CD14-positive monocyte (primary cell): ENCODE measurements around the gene WNT7A. TPM values are rescaled to one million over a fixed set of nuclear protein-coding genes. Genes with fewer than 3 reads are reported as not detected.

Experiments used
- DNase-seq, 3 donors: peaks; one replicate each; pipeline ENCODE4 v3.0.0-alpha.2; 2011 to 2022
- H2AFZ ChIP-seq: 2 replicates; pipeline ENCODE4 v1.6.0; 2012; ENCODE audit warnings: mild to moderate bottlenecking, low read depth, low read length, inconsistent platforms; ENCODE audit not compliant: insufficient read depth, poor library complexity, severe bottlenecking
- H3K27ac ChIP-seq, 2 donors: 1 replicate in 1 of 2; 2 replicates in 1 of 2; pipeline ENCODE4 v1.5.1; 2012 to 2013; ENCODE audit warnings: low read length in 2 of 2, control low read depth in 1 of 2, inconsistent platforms in 1 of 2, low read depth in 1 of 2, mild to moderate bottlenecking in 1 of 2
- H3K27me3 ChIP-seq, 2 donors: one replicate each; pipeline versions ENCODE4 v1.6.0 to v1.6.1; 2011 to 2013; ENCODE audit warnings: low read length in 2 of 2; ENCODE audit not compliant: control insufficient read depth in 2 of 2, insufficient read depth in 2 of 2
- H3K36me3 ChIP-seq, 2 donors: replicated peaks in 1 of 2; 1 replicate in 1 of 2; 2 replicates in 1 of 2; pipeline versions ENCODE4 v1.5.1 to v1.6.1; 2012 to 2013; ENCODE audit warnings: low read length in 2 of 2, control low read depth in 1 of 2, inconsistent platforms in 1 of 2, mild to moderate bottlenecking in 1 of 2; ENCODE audit not compliant: insufficient read depth in 2 of 2, control insufficient read depth in 1 of 2
- H3K4me1 ChIP-seq, 2 donors: 1 replicate in 1 of 2; 2 replicates in 1 of 2; pipeline versions ENCODE4 v1.5.1 to v1.6.1; 2012 to 2013; ENCODE audit warnings: low read length in 2 of 2, control low read depth in 1 of 2, inconsistent platforms in 1 of 2, mild to moderate bottlenecking in 1 of 2, moderate library complexity in 1 of 2; ENCODE audit not compliant: insufficient read depth in 2 of 2, control insufficient read depth in 1 of 2
- H3K4me2 ChIP-seq: replicated peaks from 2 replicates; pipeline ENCODE3; 2012; ENCODE audit warnings: low read length, moderate library complexity, mild to moderate bottlenecking; ENCODE audit not compliant: poor library complexity, severe bottlenecking; ENCODE audit errors: extremely low read depth
- H3K4me3 ChIP-seq, 3 experiments: fragments of 200-600 bp in 1 of 3; sonication (generic) in 1 of 3; replicated peaks in 1 of 3; 1 replicate in 2 of 3; 2 replicates in 1 of 3; pipeline ENCODE4 v1.5.1; 2011 to 2013; ENCODE audit warnings: low read length in 3 of 3, mild to moderate bottlenecking in 3 of 3, control low read depth in 2 of 3, low read depth in 2 of 3, inconsistent platforms in 1 of 3, moderate library complexity in 1 of 3
- H3K79me2 ChIP-seq: 2 replicates; pipeline ENCODE4 v1.6.0; 2012; ENCODE audit warnings: mild to moderate bottlenecking, control low read depth, inconsistent platforms, low read length, moderate library complexity; ENCODE audit not compliant: insufficient read depth
- H3K9ac ChIP-seq: 2 replicates; pipeline ENCODE4 v1.6.0; 2017; ENCODE audit warnings: low read length, mild to moderate bottlenecking; ENCODE audit not compliant: insufficient read depth, poor library complexity, severe bottlenecking
- H3K9me3 ChIP-seq, 2 donors: replicated peaks in 1 of 2; 1 replicate in 1 of 2; 2 replicates in 1 of 2; pipeline versions ENCODE4 v1.5.1 to v1.6.1; 2012 to 2013; ENCODE audit warnings: low read length in 2 of 2, control low read depth in 1 of 2; ENCODE audit not compliant: control insufficient read depth in 1 of 2, insufficient read depth in 1 of 2
- H4K20me1 ChIP-seq: 2 replicates; pipeline ENCODE4 v1.6.0; 2012; ENCODE audit warnings: mild to moderate bottlenecking, low read length, control low read depth, moderate library complexity; ENCODE audit not compliant: insufficient read depth
- H3K27ac Mint-ChIP-seq, 7 donors: one replicate each; pipeline ENCODE4 v1.8.0; 2020; ENCODE audit warnings: mild to moderate bottlenecking in 7 of 7, mixed read lengths in 7 of 7, moderate library complexity in 6 of 7, inconsistent platforms in 2 of 7
- H3K27me3 Mint-ChIP-seq, 3 donors: one replicate each; pipeline ENCODE4 v1.8.0; 2021 to 2022; ENCODE audit warnings: low read depth in 3 of 3, mild to moderate bottlenecking in 3 of 3, mixed read lengths in 3 of 3, moderate library complexity in 3 of 3, inconsistent platforms in 1 of 3
- H3K36me3 Mint-ChIP-seq, 2 donors: one replicate each; pipeline ENCODE4 v1.8.0; 2020; ENCODE audit warnings: mixed read lengths in 2 of 2, inconsistent platforms in 1 of 2, mild to moderate bottlenecking in 1 of 2
- H3K4me1 Mint-ChIP-seq: one replicate; pipeline ENCODE4 v1.8.0; 2020; ENCODE audit warnings: mild to moderate bottlenecking, mixed read lengths
- H3K4me3 Mint-ChIP-seq, 2 donors: one replicate each; pipeline ENCODE4 v1.8.0; 2020; ENCODE audit warnings: mild to moderate bottlenecking in 2 of 2, mixed read lengths in 2 of 2, moderate library complexity in 1 of 2
- H3K9me3 Mint-ChIP-seq, 7 donors: one replicate each; pipeline ENCODE4 v1.8.0; 2020 to 2022; ENCODE audit warnings: mixed read lengths in 7 of 7, mild to moderate bottlenecking in 6 of 7, moderate library complexity in 6 of 7, inconsistent platforms in 2 of 7
- CTCF ChIP-seq: fragments of 200-600 bp; IDR thresholded peaks from one replicate; pipeline ENCODE4 v1.8.0; 2022; ENCODE audit warnings: antibody characterized with exemption, mild to moderate bottlenecking
- WGBS: methylation state at CpG from one replicate; pipeline ENCODE4 v1.1.5; 2013; ENCODE audit warnings: missing lambda C conversion rate; ENCODE audit not compliant: insufficient coverage; 5-methylcytosine and 5-hydroxymethylcytosine counted together
- intact Hi-C, 2 donors: fragments of 100-400 bp; cut with micrococcal nuclease; formaldehyde crosslinking; loops; one replicate each; pipeline versions ENCODE4 v1.15.0 to v1.15.1; 2023
- polyA plus RNA-seq, 3 donors: library from polyadenylated mRNA; depleted of rRNA in 1 of 3; unstranded in 2 of 3; stranded (reverse) in 1 of 3; fragments of 300-500 nt in 2 of 3; fragments of >200 nt in 1 of 3; fragmentation: Illumina TruSeq in 2 of 3; gene quantifications; 1 replicate in 2 of 3; 2 replicates in 1 of 3; pipeline ENCODE4 v1.2.3, GENCODE V29; 2012 to 2021

Gene WNT7A
- polyA plus RNA-seq, 3 donors: not detected

- Histone ChIP-seq H3K9ac (no peak overlapping the region), H3K36me3 (no peaks in the 10 kb centered on the region), H2AFZ (no peak overlapping the region), H4K20me1 (no peaks in the 10 kb centered on the region), H3K27ac (no peak overlapping the region), H3K79me2 (no peaks in the 10 kb centered on the region), H3K27me3 (peaks cover 0 to 4% of the 10 kb centered on the region in 2 donors), H3K4me1 (no peaks in the 10 kb centered on the region), H3K4me2 (no peak overlapping the region), H3K4me3 (no peak overlapping the region), H3K9me3 (no peaks in the 10 kb centered on the region)
- peaks cover 4 to 16% (median 13%) of the 10 kb centered on the region in 3 donors for H3K27me3 Mint-ChIP-seq
- no peak overlapping the region for H3K4me3 Mint-ChIP-seq
- no peak for TF ChIP-seq CTCF
- no peaks in the 10 kb centered on the region for H3K4me1 Mint-ChIP-seq
- WGBS: 39% methylated on average over 14 of the region's 17 CpGs
- H3K36me3 Mint-ChIP-seq: no peaks in the 10 kb centered on the region
- no peak for DNase-seq
- H3K27ac Mint-ChIP-seq: peak overlapping the region in 1 of 7 donors; percentile 38
- intact Hi-C loops: no loop called here
- H3K9me3 Mint-ChIP-seq: peaks cover 0 to 2% (median 0%) of the 10 kb centered on the region in 7 donors
Observed at GRCh38 chr3:13795816-13796215, 84.1 kb downstream of the WNT7A start.

DNA sequence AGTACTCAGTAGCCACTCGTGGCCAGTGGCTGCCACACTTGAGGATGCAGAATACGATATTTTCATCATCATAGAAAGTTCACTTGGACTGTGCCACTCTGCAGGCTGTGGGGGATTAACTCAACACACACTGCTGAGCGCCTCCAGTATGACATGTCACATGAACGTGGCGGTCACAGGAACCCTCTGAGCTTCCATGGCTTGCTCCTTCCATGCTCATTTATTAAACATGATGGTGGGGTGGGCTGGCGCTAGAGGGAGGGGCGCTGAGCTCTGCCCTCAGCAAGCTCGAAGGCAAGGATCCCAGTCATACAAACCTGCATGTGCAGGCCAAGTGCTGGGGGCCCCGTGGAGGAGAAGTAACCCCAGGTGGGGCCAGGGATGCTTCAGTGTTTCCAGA, 85.5 kb downstream of the WNT7A start:
- no peak overlapping the region for H3K4me2 ChIP-seq
- H3K4me3 ChIP-seq: no peak overlapping the region
- no peaks in the 10 kb centered on the region for H3K36me3 ChIP-seq
- H4K20me1 ChIP-seq: no peaks in the 10 kb centered on the region
- H3K9ac ChIP-seq: no peak overlapping the region
- H2AFZ ChIP-seq: no peak overlapping the region
- H3K4me1 ChIP-seq: no peaks in the 10 kb centered on the region
- no peak overlapping the region for H3K27ac ChIP-seq
- H3K9me3 ChIP-seq: no peaks in the 10 kb centered on the region
- H3K79me2 ChIP-seq: no peaks in the 10 kb centered on the region
- Mint-ChIP-seq H3K4me3 (no peak overlapping the region), H3K9me3 (peaks cover 0 to 1% (median 0%) of the 10 kb centered on the region in 7 donors), H3K4me1 (no peaks in the 10 kb centered on the region), H3K27ac (no peak overlapping the region), H3K27me3 (peaks cover 6 to 16% (median 11%) of the 10 kb centered on the region in 3 donors), H3K36me3 (no peaks in the 10 kb centered on the region)
- no peak for DNase-seq
- peaks cover 0 to 4% of the 10 kb centered on the region in 2 donors for H3K27me3 ChIP-seq
- 87% methylated on average over 7 of the region's 9 CpGs for WGBS
- intact Hi-C loops: no loop called here
- TF ChIP-seq CTCF: no peak
